Testis (tissue), 3 donors: ENCODE measurements around the gene PHF2. TPM values are rescaled to one million over a fixed set of nuclear protein-coding genes. Genes with fewer than 3 reads are reported as not detected.

Experiments used
- DNase-seq: peaks from one replicate; pipeline ENCODE4 v3.0.0-alpha.2; 2019
- H3K27ac ChIP-seq, 2 donors: fragments of 200-600 bp; sonication (generic); one replicate each; pipeline ENCODE4 v1.5.1; 2019
- H3K27me3 ChIP-seq: fragments of 200-600 bp; sonication (generic); one replicate; pipeline ENCODE4 v1.5.1; 2019
- H3K36me3 ChIP-seq: fragments of 200-600 bp; sonication (generic); one replicate; pipeline ENCODE4 v1.5.1; 2017; ENCODE audit warnings: low read depth; ENCODE audit errors: missing control alignments
- H3K4me1 ChIP-seq: fragments of 200-600 bp; sonication (generic); one replicate; pipeline ENCODE4 v1.5.1; 2019
- H3K4me3 ChIP-seq, 2 donors: fragments of 200-600 bp; sonication (generic); one replicate each; pipeline ENCODE4 v1.5.1; 2017 to 2019
- H3K9me3 ChIP-seq: fragments of 200-600 bp; sonication (generic); one replicate; pipeline ENCODE4 v1.5.1; 2017
- CTCF ChIP-seq, 3 experiments: fragments of 450-650 bp in 2 of 3; fragments of 200-600 bp in 1 of 3; sonication (generic) in 1 of 3; IDR thresholded peaks; one replicate each; pipeline ENCODE4 v1.5.1; 2016 to 2019; ENCODE audit warnings: antibody characterized with exemption in 3 of 3, mild to moderate bottlenecking in 2 of 3, moderate library complexity in 1 of 3
- POLR2A ChIP-seq: fragments of 450-650 bp; IDR thresholded peaks from one replicate; pipeline ENCODE4 v1.6.1; 2017; ENCODE audit warnings: antibody characterized with exemption, mild to moderate bottlenecking, moderate library complexity
- WGBS, 2 donors: methylation state at CpG; one replicate each; pipeline ENCODE4 v1.1.5; 2018; 5-methylcytosine and 5-hydroxymethylcytosine counted together
- intact Hi-C: fragments of 100-400 bp; cut with DNase I; formaldehyde crosslinking; loops from one replicate; pipeline ENCODE4 v1.15.1; 2023; ENCODE audit warnings: low total_unique reads
- polyA plus RNA-seq: library from polyadenylated mRNA; stranded (reverse); fragments of 350-450 nt; fragmentation: Illumina TruSeq; extraction: RNeasy Lipid Tissue Mini Kit (QIAGEN cat#74804); gene quantifications from one replicate; pipeline ENCODE4 v1.2.3, GENCODE V29; 2014; ENCODE audit warnings: low read depth, low replicate concordance; ENCODE audit not compliant: insufficient read depth
- total RNA-seq, 2 donors: library from RNA; depleted of rRNA; stranded (reverse); fragments of >200 nt; gene quantifications; one replicate each; pipeline ENCODE4 v1.2.3, GENCODE V29; 2016

PHF2 gene
- total and polyA plus RNA-seq, 3 donors from 2014 or later, result 19.6 to 22.1 (median 20.6) TPM

GRCh38 chr9:93620041-93620506 is 43.7 kb downstream of the PHF2 start:
- WGBS, 2 donors, result 83 to 86% methylated on average over 7 to 8 of the region's 8 CpGs
- Histone ChIP-seq H3K4me1 (no peaks in the 10 kb centered on the region), H3K4me3 (no peak overlapping the region), H3K27me3 (no peaks in the 10 kb centered on the region), H3K36me3 (no peaks in the 10 kb centered on the region), H3K27ac (no peak overlapping the region), H3K9me3 (no peaks in the 10 kb centered on the region)
- intact Hi-C loops, result no loop called here
- no peak for DNase-seq
- TF ChIP-seq POLR2A (no peak), CTCF (IDR thresholded peaks at IDR 0.05) (no peak)

- no peak overlapping the region for H3K4me3 ChIP-seq
- TF ChIP-seq CTCF (IDR thresholded peaks at IDR 0.05) (no peak), POLR2A (no peak)
- intact Hi-C loops, result no loop called here
- 71 to 73% methylated on average over 13 to 14 of the region's 14 CpGs for WGBS, 2 donors
- DNase-seq, result no peak
- no peaks in the 10 kb centered on the region for H3K36me3 ChIP-seq
- no peaks in the 10 kb centered on the region for H3K27me3 ChIP-seq
- H3K4me1 ChIP-seq, result no peaks in the 10 kb centered on the region
- no peak overlapping the region for H3K27ac ChIP-seq
- no peaks in the 10 kb centered on the region for H3K9me3 ChIP-seq
These were observed 44.8 kb downstream of the PHF2 start for GRCh38 chr9:93620881-93621820.

GRCh38 chr9:93621922-93622321 is 45.5 kb downstream of the PHF2 start:
- 93 to 97% methylated on average over 3 to 4 of the region's 4 CpGs for WGBS, 2 donors
- intact Hi-C loops, result no loop called here
- no peaks in the 10 kb centered on the region for H3K4me1 ChIP-seq

GRCh38 chr9:93622691-93623090 is 46.3 kb downstream of the PHF2 start:
- H3K9me3 ChIP-seq, result no peaks in the 10 kb centered on the region
- H3K27me3 ChIP-seq, result no peaks in the 10 kb centered on the region
- TF ChIP-seq POLR2A, result no peak
- no peak for TF ChIP-seq CTCF (IDR thresholded peaks at IDR 0.05)
- intact Hi-C loops, result no loop called here
- H3K27ac ChIP-seq, result no peak overlapping the region
- no peaks in the 10 kb centered on the region for H3K36me3 ChIP-seq
- H3K4me3 ChIP-seq, result no peak overlapping the region
- H3K4me1 ChIP-seq, result no peaks in the 10 kb centered on the region
- no peak for DNase-seq
- WGBS, 2 donors, result 88 to 96% methylated on average over 1 to 2 of the region's 2 CpGs

More at GRCh38 chr9:93621922-93622321, 45.5 kb downstream of the PHF2 start:
- DNase-seq, result no peak
- Histone ChIP-seq H3K27ac (no peak overlapping the region), H3K36me3 (no peaks in the 10 kb centered on the region), H3K27me3 (no peaks in the 10 kb centered on the region), H3K9me3 (no peaks in the 10 kb centered on the region), H3K4me3 (no peak overlapping the region)
- TF ChIP-seq CTCF (IDR thresholded peaks at IDR 0.05), result no peak
- TF ChIP-seq POLR2A, result no peak
